Uterus (tissue), 4 donors: ENCODE data around the gene PPP2R2C. TPM values are rescaled to one million over a fixed set of nuclear protein-coding genes. Genes with fewer than 3 reads are reported as not detected.
A peak's percentile ranks its signal among the peaks of the same experiment; 100 is the strongest.

ENCODE experiments used
- DNase-seq, 2 donors: peaks; one replicate each; pipeline ENCODE4 v3.0.0-alpha.2; 2019 to 2020
- H3K27ac ChIP-seq, 2 donors: fragments of 200-600 bp; sonication (generic); 1 replicate in 1 of 2; 2 replicates in 1 of 2; pipeline ENCODE4 v1.5.1; 2016 to 2018
- H3K27me3 ChIP-seq, 2 donors: fragments of 200-600 bp; sonication (generic); one replicate each; pipeline ENCODE4 v1.5.1; 2018 to 2019; ENCODE audit warnings: control low read depth in 1 of 2
- H3K36me3 ChIP-seq, 2 donors: fragments of 200-600 bp; sonication (generic); one replicate each; pipeline ENCODE4 v1.5.1; 2019; ENCODE audit warnings: control low read depth in 1 of 2
- H3K4me1 ChIP-seq, 2 donors: fragments of 200-600 bp; sonication (generic); one replicate each; pipeline ENCODE4 v1.5.1; 2018 to 2019; ENCODE audit warnings: control low read depth in 1 of 2
- H3K4me3 ChIP-seq, 2 donors: fragments of 200-600 bp; sonication (generic); 1 replicate in 1 of 2; 2 replicates in 1 of 2; pipeline ENCODE4 v1.5.1; 2018 to 2019; ENCODE audit warnings: mild to moderate bottlenecking in 1 of 2
- H3K9me3 ChIP-seq, 2 donors: fragments of 200-600 bp; sonication (generic); one replicate each; pipeline ENCODE4 v1.5.1; 2019; ENCODE audit warnings: control low read depth in 1 of 2
- CTCF ChIP-seq, 4 experiments: fragments of 200-600 bp in 2 of 4; fragments of 450-650 bp in 2 of 4; sonication (generic) in 2 of 4; IDR thresholded peaks; one replicate each; pipeline ENCODE4 v1.5.1; 2016 to 2019; ENCODE audit warnings: antibody characterized with exemption in 4 of 4, mild to moderate bottlenecking in 2 of 4, moderate library complexity in 1 of 4
- POLR2A ChIP-seq, 2 donors: fragments of 450-650 bp; IDR thresholded peaks; one replicate each; pipeline ENCODE4 v1.6.1; 2016; ENCODE audit warnings: antibody characterized with exemption in 2 of 2, mild to moderate bottlenecking in 1 of 2, moderate library complexity in 1 of 2
- intact Hi-C: fragments of 100-400 bp; cut with DNase I; formaldehyde crosslinking; loops from one replicate; pipeline ENCODE4 v1.15.1; 2023; ENCODE audit warnings: low total_unique reads
- total RNA-seq, 4 donors: library from RNA; depleted of rRNA in 3 of 4; stranded (reverse); fragments of >200 nt in 3 of 4; gene quantifications; one replicate each; pipeline versions ENCODE4 v1.1.0 to v1.2.4, GENCODE V29; 2014 to 2023
- donor health status: DM: yes; HTN: yes; CAD: no.

PPP2R2C gene
- total RNA-seq, 4 donors from 2014 or later = 2.9 to 49.1 (median 27.3) TPM

GRCh38 chr4:6448476-6449170, 23.8 kb downstream of the PPP2R2C start:
- no peaks in the 10 kb centered on the region for H3K9me3 ChIP-seq
- H3K27ac ChIP-seq = peak overlapping the region; percentile 47 to 77
- DNase-seq = no peak
- no peak overlapping the region for H3K4me3 ChIP-seq
- no peaks in the 10 kb centered on the region for H3K27me3 ChIP-seq
- no peak for TF ChIP-seq CTCF (IDR thresholded peaks at IDR 0.05)
- no peak for TF ChIP-seq POLR2A (IDR thresholded peaks at IDR 0.05)
- no peaks in the 10 kb centered on the region for H3K36me3 ChIP-seq
- H3K4me1 ChIP-seq = peaks cover 4 to 5% of the 10 kb centered on the region in 2 donors
- intact Hi-C loops = no loop called here

- Histone ChIP-seq H3K9me3 (no peaks in the 10 kb centered on the region), H3K4me1 (peaks cover 4 to 5% of the 10 kb centered on the region in 2 donors), H3K36me3 (no peaks in the 10 kb centered on the region), H3K4me3 (no peak overlapping the region), H3K27ac (peak overlapping the region; percentile 57 to 77), H3K27me3 (no peaks in the 10 kb centered on the region)
- TF ChIP-seq CTCF (IDR thresholded peaks at IDR 0.05) (no peak), POLR2A (IDR thresholded peaks at IDR 0.05) (no peak)
- intact Hi-C loops = no loop called here
- no peak for DNase-seq
Observed at GRCh38 chr4:6447672-6448171, 24.7 kb downstream of the PPP2R2C start.

- H3K9me3 ChIP-seq = no peaks in the 10 kb centered on the region
- TF ChIP-seq POLR2A (IDR thresholded peaks at IDR 0.05) = no peak
- no peak for TF ChIP-seq CTCF (IDR thresholded peaks at IDR 0.05)
- no peaks in the 10 kb centered on the region for H3K27me3 ChIP-seq
- peak; percentile 56 to 67 for DNase-seq
- H3K4me1 ChIP-seq = peaks cover 4 to 5% of the 10 kb centered on the region in 2 donors
- H3K36me3 ChIP-seq = no peaks in the 10 kb centered on the region
- intact Hi-C loops = no loop called here
- peak overlapping the region; percentile 57 to 77 for H3K27ac ChIP-seq
- H3K4me3 ChIP-seq = no peak overlapping the region
Observed at GRCh38 chr4:6446538-6447451, 25.6 kb downstream of the PPP2R2C start.

- no peaks in the 10 kb centered on the region for H3K27me3 ChIP-seq
- no peaks in the 10 kb centered on the region for H3K9me3 ChIP-seq
- TF ChIP-seq CTCF (IDR thresholded peaks at IDR 0.05) = no peak
- H3K4me1 ChIP-seq = peaks cover 4 to 5% of the 10 kb centered on the region in 2 donors
- peak overlapping the region; percentile 57 to 77 for H3K27ac ChIP-seq
- H3K36me3 ChIP-seq = no peaks in the 10 kb centered on the region
- intact Hi-C loops = no loop called here
- no peak overlapping the region for H3K4me3 ChIP-seq
- DNase-seq = no peak
Observed at GRCh38 chr4:6446130-6446482, 26.3 kb downstream of the PPP2R2C start.
